ENCODE results near the gene PCDHGB6.
A peak's percentile ranks its signal among the peaks of the same experiment; 100 is the strongest.
"Not testable (repeated sequence)": the region's sequence is repeated elsewhere in the genome, so short reads cannot be mapped to it uniquely, and the experiment has no call there.

The PCDHGB6 gene

DNA sequence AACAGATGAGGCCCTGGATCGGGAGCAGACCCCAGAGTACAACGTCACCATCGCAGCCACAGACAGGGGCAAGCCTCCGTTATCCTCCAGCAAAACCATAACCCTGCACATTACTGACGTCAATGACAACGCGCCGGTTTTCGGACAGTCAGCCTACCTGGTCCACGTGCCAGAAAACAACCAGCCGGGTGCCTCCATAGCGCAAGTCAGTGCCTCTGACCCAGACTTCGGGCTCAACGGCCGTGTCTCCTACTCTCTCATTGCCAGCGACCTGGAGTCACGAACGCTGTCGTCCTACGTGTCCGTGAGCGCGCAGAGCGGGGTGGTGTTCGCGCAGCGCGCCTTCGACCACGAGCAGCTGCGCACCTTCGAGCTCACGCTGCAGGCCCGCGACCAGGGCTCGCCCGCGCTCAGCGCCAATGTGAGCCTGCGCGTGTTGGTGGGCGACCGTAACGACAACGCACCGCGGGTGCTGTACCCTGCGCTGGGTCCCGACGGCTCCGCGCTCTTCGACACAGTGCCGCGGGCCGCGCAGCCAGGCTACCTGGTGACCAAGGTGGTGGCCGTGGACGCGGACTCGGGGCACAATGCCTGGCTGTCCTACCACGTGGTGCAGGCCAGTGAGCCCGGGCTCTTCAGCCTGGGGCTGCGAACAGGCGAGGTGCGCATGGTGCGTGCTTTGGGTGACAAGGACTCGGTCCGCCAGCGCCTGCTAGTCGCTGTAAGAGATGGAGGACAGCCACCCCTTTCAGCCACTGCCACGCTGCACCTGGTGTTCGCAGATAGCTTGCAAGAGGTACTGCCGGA lies 11.5 kb downstream of the PCDHGB6 start:
- DNase-seq, result no peak

DNA sequence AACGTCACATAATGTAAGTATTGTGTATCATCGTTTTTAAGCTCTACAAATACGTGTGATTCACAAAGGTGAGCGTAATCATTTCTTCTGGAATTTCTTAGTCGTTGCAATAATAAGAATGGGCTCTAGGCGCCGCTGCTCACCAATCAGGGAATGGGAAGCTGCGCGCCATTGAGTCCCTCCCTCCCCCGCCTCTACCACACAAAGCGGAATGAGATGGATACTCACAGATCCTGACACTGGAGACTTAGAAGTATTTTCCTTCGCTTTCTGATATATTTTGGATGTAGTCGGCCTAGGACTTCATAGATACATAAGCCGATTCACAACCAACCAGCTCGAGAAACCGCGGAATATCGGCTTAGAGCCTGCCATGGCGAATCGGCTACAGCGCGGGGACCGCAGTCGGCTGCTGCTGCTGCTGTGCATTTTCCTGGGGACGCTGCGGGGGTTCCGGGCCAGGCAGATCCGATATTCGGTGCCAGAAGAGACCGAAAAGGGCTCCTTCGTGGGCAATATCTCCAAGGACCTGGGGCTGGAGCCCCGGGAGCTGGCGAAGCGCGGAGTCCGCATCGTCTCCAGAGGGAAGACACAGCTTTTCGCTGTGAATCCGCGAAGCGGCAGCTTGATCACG lies 13.2 kb downstream of the PCDHGB6 start, which contains the start of gene PCDHGA11:
PCDHGA11 (plus strand) TSS at position 197 of the 634 bp plus-strand sequence; CDS start at position 374, 177 bp downstream.
- DNase-seq, result peak; percentile 44

DNA sequence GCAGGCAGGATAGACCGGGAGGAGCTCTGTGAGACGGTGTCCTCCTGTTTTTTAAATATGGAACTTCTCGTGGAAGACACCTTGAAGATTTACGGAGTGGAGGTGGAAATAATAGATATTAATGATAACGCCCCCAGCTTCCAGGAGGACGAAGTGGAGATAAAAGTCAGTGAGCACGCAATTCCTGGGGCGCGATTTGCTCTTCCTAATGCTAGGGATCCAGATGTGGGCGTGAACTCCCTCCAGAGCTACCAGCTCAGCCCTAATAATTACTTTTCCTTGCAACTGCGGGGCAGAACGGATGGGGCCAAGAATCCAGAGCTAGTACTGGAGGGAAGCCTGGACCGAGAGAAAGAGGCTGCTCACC lies 13.7 kb downstream of the PCDHGB6 start:
- no peak for DNase-seq

DNA sequence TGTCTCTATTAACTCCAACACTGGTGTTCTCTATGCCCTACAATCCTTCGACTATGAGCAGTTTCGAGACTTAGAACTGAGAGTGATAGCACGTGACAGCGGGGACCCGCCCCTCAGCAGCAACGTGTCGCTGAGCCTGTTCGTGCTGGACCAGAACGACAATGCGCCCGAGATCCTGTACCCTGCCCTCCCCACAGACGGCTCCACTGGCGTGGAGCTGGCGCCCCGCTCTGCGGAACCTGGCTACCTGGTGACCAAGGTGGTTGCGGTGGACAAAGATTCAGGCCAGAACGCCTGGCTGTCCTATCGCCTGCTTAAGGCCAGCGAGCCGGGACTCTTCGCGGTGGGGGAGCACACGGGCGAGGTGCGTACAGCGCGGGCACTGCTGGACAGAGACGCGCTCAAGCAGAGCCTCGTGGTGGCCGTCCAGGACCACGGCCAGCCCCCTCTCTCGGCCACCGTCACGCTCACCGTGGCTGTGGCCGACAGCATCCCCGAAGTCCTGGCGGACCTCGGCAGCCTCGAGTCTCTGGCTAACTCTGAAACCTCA lies 15.0 kb downstream of the PCDHGB6 start:
- no peak for DNase-seq

DNA sequence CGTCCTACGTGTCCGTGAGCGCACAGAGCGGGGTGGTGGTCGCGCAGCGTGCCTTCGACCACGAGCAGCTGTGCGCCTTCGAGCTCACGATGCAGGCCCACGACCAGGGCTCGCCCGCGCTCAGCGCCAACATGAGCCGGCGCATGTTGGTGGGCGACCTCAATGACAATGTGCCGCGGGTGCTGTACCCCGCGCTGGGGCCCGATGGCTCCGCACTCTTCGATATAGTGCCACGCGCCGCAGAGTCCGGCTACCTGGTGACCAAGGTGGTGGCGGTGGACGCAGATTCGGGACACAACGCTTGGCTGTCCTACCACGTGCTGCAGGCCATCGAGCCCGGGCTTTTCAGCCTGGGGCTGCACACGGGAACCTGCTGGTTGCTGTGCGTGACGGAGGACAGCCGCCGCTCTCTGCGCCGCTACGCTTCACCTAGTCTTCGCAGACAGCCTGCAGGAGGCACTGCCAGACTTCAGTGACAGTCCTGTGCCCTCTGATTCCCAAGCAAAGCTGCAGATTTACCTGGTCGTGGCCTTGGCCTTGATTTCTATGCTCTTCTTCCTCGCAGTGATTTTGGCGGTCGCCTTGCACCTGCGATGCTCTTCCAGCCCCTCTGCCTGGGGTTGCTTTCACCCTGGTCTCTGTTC lies 20.1 kb downstream of the PCDHGB6 start:
- no peak for DNase-seq

DNA sequence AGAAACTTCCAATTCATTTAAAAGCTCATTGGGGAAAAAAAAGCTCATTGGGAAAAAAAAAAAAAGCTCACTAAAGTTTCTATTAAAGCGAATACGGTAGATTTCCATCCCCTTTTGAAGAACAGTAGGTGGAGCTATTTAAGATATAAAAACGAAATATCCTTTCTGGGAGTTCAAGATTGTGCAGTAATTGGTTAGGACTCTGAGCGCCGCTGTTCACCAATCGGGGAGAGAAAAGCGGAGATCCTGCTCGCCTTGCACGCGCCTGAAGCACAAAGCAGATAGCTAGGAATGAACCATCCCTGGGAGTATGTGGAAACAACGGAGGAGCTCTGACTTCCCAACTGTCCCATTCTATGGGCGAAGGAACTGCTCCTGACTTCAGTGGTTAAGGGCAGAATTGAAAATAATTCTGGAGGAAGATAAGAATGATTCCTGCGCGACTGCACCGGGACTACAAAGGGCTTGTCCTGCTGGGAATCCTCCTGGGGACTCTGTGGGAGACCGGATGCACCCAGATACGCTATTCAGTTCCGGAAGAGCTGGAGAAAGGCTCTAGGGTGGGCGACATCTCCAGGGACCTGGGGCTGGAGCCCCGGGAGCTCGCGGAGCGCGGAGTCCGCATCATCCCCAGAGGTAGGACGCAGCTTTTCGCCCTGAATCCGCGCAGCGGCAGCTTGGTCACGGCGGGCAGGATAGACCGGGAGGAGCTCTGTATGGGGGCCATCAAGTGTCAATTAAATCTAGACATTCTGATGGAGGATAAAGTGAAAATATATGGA lies 22.7 kb downstream of the PCDHGB6 start, which contains the start of gene PCDHGA12:
PCDHGA12 (plus strand) TSS at position 176 of the 782 bp plus-strand sequence; CDS start at position 429, 253 bp downstream.
- no peak for DNase-seq

DNA sequence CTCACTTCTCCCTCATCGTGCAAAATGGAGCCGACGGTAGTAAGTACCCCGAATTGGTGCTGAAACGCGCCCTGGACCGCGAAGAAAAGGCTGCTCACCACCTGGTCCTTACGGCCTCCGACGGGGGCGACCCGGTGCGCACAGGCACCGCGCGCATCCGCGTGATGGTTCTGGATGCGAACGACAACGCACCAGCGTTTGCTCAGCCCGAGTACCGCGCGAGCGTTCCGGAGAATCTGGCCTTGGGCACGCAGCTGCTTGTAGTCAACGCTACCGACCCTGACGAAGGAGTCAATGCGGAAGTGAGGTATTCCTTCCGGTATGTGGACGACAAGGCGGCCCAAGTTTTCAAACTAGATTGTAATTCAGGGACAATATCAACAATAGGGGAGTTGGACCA lies 23.5 kb downstream of the PCDHGB6 start:
- no peak for DNase-seq

DNA sequence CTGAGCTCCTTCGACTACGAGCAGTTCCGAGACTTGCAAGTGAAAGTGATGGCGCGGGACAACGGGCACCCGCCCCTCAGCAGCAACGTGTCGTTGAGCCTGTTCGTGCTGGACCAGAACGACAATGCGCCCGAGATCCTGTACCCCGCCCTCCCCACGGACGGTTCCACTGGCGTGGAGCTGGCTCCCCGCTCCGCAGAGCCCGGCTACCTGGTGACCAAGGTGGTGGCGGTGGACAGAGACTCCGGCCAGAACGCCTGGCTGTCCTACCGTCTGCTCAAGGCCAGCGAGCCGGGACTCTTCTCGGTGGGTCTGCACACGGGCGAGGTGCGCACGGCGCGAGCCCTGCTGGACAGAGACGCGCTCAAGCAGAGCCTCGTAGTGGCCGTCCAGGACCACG lies 24.5 kb downstream of the PCDHGB6 start:
- not testable (repeated sequence) for DNase-seq

DNA sequence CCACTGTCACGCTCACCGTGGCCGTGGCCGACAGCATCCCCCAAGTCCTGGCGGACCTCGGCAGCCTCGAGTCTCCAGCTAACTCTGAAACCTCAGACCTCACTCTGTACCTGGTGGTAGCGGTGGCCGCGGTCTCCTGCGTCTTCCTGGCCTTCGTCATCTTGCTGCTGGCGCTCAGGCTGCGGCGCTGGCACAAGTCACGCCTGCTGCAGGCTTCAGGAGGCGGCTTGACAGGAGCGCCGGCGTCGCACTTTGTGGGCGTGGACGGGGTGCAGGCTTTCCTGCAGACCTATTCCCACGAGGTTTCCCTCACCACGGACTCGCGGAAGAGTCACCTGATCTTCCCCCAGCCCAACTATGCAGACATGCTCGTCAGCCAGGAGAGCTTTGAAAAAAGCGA lies 24.9 kb downstream of the PCDHGB6 start:
- not testable (repeated sequence) for DNase-seq

DNA sequence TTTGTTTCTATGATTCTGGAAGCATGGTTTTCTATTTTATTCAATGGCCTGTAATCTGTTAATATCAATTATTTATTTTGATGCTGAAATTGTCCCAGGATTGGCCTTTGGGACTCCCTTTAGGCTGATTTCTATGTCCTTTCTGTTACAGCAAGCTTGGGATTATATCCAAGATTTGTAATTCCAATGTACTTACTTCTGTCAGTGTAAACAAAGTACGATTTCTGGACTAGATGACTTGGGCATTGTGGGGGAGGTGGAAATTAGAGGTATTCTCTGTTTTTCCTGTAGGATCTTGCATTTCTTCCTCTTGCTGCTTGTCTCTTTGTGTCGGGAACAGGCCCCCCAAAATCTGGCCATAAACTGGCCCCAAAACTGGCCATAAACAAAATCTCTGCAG lies 26.2 kb downstream of the PCDHGB6 start:
- DNase-seq, result no peak

DNA sequence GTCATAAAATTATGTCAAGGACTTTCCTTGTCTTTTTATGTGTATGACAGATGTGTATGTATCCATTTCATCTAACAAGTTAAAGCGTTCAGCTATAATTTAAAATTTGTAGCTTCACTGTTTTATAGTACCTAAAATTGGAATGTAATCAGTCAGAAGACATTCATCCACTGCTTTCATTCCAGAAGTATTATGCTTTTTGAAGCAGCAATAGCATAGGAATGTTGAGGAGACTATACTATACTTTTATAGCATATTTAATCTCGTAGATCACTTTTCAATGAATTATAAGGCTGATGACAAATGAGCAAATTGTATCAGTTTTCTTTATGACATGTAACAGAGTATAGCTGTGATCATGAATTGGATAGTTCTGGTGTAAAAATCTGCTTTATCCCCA lies 29.4 kb downstream of the PCDHGB6 start:
- no peak for DNase-seq

DNA sequence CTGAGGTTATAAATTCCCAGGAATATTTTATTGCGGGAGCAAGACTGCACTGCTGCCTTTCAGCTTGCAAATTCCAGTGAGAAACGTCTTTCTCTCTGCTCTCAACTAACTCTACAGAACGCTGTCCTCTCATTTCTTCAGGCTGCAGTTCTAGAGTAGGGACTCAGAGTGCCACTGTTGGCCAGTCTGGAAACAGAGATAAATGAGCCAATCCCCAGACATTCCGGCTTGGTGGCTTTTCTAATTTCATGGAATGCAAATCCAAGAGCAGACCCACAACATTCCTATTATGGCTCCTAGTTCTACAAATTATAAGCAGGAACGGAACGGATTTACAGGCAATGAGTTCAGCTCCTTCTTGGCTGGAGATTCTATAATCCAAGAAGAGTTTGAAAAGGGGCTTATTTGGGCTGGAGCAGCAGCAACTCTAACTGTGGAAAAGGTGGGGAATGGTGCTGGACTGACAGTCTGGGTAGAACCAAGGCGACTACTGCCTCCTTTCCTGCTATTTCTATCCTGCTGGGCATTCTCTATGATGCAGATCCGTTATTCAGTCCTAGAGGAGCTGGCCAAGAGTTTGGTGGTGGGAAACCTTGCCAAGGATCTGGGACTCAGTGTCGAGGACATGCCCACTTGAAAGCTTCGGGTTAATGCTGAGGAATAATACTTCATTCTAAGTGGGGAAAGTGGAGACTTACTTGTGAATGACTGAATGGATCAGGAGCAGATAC lies 31.8 kb downstream of the PCDHGB6 start:
- no peak for DNase-seq

DNA sequence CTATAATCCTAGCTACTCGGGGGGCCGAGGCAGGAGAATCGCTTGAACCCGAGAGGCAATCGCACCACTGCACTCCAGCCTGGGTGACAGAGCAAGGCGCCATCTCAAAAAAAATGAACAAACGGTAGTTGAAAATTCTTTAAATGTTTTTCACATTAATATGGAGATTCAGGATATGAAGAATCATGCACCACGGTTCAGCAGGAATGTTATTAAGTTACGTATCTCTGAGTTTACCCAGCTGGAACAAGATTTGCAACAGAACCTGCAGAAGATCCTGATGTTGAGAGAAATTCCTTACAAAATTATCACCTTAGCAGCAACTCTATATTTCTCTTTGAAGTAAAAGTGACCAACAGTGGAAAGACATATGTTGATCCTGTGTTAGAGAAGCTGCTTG lies 32.5 kb downstream of the PCDHGB6 start:
- DNase-seq, result no peak

DNA sequence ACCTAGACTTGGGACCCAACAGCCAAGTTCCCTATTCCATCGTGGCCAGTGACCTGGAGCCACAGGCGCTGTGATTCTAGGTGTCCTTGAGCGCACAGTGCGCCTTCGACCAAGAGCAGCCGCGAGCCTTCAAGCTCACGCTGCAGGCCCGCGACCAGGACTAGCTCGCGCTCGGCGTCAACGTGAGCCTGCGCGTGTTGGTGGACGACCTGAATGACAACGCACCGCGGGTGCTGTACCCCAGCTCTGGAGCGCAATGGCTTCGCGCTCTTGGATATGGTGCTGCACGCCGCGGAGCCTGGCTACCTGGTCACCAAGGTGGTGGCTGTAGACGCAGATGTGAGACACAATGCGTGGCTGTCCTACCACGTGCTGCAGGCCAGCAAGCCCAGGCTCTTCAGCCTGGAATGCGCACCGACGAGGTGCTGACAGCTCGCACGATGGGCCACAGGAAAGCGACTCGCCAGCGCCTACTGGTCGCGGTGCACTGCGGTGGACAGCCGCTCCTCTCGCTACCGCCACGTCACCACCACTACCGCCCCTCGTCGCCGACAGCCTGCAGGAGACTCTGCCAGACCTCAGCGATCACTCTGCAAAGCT lies 33.9 kb downstream of the PCDHGB6 start:
- DNase-seq, result no peak
